Measurements from ENCODE around the gene YBX3. TPM values are rescaled to one million over a fixed set of nuclear protein-coding genes. Genes with fewer than 3 reads are reported as not detected.
"Not testable (repeated sequence)": the region's sequence is repeated elsewhere in the genome, so short reads cannot be mapped to it uniquely, and the experiment has no call there.

Gene YBX3
- total RNA-seq, 1 donor from 2014 or later, result 326 TPM

DNA sequence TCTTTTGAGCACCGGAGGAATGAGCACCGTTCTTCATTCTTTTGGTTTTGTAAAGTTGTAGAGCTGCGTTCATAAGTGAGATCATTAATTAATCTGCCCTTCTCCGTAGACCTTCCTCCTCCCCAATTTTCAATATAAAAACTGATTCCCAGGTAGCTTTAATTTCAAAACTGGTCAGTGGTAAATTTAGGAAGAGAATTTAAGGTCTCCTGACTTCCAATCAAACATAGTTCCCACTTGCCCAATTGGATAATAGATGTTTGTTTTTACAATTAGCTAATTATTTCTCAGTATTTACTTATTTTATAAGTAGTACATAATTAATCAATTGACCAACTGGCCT is 27.2 kb upstream of the YBX3 start:
- Histone ChIP-seq H3K9me3 (no peaks in the 10 kb centered on the region), H3K4me3 (no peak overlapping the region), H3K27ac (no peak overlapping the region), H3K4me1 (no peaks in the 10 kb centered on the region), H3K36me3 (no peaks in the 10 kb centered on the region), H3K27me3 (no peaks in the 10 kb centered on the region)
- TF ChIP-seq, protein P1, sequence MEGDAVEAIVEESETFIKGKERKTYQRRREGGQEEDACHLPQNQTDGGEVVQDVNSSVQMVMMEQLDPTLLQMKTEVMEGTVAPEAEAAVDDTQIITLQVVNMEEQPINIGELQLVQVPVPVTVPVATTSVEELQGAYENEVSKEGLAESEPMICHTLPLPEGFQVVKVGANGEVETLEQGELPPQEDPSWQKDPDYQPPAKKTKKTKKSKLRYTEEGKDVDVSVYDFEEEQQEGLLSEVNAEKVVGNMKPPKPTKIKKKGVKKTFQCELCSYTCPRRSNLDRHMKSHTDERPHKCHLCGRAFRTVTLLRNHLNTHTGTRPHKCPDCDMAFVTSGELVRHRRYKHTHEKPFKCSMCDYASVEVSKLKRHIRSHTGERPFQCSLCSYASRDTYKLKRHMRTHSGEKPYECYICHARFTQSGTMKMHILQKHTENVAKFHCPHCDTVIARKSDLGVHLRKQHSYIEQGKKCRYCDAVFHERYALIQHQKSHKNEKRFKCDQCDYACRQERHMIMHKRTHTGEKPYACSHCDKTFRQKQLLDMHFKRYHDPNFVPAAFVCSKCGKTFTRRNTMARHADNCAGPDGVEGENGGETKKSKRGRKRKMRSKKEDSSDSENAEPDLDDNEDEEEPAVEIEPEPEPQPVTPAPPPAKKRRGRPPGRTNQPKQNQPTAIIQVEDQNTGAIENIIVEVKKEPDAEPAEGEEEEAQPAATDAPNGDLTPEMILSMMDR (IDR thresholded peaks at IDR 0.05), result peak in 1 of 3 experiments; percentile 4
- intact Hi-C loops (cut with DNase I), result loop anchor here (1.0 to 10.0 kb wide), 3 partner anchors 34 to 424 kb away; partner anchors contain the start of genes MAGOHB and SMIM10L1
- DNase-seq (ENCODE audit: low spot score in 2 of 2), result no peak

DNA sequence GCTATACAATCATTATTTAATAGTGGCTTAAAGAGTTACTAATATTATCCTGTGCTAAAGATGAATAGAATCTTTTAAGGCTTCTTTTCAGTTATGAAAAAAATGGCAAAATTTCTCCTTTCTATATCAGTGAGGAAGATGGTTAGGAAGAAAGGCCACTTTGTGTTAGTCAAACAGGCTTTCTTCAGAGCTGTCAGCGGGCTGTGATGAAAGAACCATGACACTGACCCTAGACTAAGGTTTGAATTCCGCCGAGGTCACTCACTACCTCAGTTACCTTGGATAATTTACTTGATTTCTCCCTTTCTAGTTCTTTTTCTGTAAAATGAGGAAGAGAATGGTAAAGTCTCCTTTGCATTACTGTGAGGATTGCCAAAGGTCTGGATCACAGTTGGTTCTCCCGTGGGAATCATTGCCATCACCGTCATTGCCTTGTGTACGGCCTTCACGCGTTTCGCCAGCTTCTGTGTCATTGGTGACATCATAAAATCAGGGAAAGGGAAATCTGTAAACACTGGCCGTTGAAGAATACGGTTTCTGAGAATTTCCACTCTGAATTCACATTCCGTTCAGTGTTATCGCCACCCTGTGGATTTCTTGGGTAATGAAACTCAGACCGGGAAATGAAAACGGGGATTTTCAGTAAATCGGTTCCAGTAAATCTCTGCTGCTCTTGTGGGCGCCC is 26.7 kb upstream of the YBX3 start:
- Histone ChIP-seq H3K27me3 (no peaks in the 10 kb centered on the region), H3K9me3 (no peaks in the 10 kb centered on the region), H3K4me1 (no peaks in the 10 kb centered on the region), H3K4me3 (peak overlapping the region; percentile 28 to 51), H3K27ac (peak overlapping the region; percentile 42), H3K36me3 (no peaks in the 10 kb centered on the region)
- TF ChIP-seq, protein P1 (IDR thresholded peaks at IDR 0.05), result peak; percentile 86 to 95 (median 90)
- intact Hi-C loops (cut with DNase I), result loop anchor here (1.0 to 10.0 kb wide), 4 partner anchors 27 to 425 kb away; partner anchors contain the start of genes MAGOHB, SMIM10L1 and YBX3
- DNase-seq (ENCODE audit: low spot score in 2 of 2), result peak; percentile 37 to 92

DNA sequence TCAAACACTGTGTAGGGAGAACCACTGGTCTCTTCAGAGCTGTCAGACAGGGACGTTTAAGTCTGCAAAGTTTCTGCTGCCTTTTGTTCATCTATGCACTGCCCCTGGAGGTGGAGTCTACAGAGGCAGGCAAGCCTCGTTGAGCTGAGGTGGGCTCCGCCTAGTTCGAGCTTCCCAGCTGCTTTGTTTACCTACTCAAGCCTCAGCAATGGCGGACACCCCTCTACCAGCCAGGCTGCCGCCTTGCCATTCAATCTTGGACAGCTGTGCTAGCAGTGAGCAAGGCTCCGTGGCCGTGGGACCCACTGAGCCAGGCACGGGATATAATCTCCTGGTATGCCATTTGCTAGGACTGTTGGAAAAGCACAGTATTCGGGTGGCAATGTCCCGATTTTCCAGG is 24.6 kb upstream of the YBX3 start:
- intact Hi-C loops (cut with DNase I), result no loop called here
- Histone ChIP-seq H3K9me3 (no peaks in the 10 kb centered on the region), H3K4me1 (no peaks in the 10 kb centered on the region), H3K4me3 (no peak overlapping the region), H3K36me3 (no peaks in the 10 kb centered on the region), H3K27ac (no peak overlapping the region), H3K27me3 (no peaks in the 10 kb centered on the region)
- no peak for DNase-seq (ENCODE audit: low spot score in 2 of 2)
- TF ChIP-seq, protein P1 (IDR thresholded peaks at IDR 0.05), result no peak

DNA sequence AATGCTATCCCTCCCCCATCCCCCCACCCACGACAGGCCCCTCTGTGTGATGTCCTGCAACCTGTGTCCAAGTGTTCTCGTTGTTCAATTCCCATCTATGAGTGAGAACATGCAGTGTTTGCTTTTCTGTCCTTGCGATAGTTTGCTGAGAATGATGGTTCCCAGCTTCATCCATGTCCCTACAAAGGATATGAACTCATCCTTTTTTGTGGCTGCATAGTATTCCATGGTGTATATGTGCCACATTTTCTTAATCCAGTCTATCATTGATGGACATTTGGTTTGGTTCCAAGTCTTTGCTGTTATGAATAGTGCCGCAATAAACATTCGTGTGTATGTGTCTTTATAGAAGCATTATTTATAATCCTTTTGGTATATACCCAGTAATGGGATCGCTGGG is 20.3 kb upstream of the YBX3 start:
- DNase-seq (ENCODE audit: low spot score in 2 of 2); H3K27ac ChIP-seq; intact Hi-C loops (cut with DNase I): not testable (repeated sequence)

DNA sequence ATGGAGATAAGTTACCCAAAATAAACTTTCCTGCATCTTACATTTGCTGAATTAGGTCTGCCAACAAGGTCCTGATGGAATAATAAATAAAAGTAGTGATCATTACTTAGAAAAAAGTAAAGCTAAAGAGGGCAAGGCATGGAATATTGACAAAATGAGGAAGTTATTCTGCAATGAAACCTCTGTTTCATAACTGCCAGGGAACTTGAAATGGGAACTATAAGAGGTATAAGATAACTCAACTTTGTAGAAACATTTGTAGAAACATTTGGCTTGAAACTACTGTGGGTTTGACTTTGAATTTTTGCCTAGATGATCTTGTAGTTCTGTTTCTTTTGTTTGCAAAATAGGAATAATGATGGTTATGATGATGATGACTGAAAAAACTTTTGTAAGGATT is 18.7 kb upstream of the YBX3 start:
- Histone ChIP-seq H3K27me3 (no peaks in the 10 kb centered on the region), H3K4me1 (no peaks in the 10 kb centered on the region), H3K27ac (no peak overlapping the region), H3K9me3 (no peaks in the 10 kb centered on the region), H3K36me3 (no peaks in the 10 kb centered on the region), H3K4me3 (no peak overlapping the region)
- DNase-seq (ENCODE audit: low spot score in 2 of 2), result no peak
- intact Hi-C loops (cut with DNase I), result no loop called here
- TF ChIP-seq, protein P1 (IDR thresholded peaks at IDR 0.05), result no peak

More for the DNA sequence above, 20.3 kb upstream of the YBX3 start:
- H3K4me1 ChIP-seq, H3K27me3 ChIP-seq, H3K9me3 ChIP-seq, H3K36me3 ChIP-seq, H3K4me3 ChIP-seq: not testable (repeated sequence)

DNA sequence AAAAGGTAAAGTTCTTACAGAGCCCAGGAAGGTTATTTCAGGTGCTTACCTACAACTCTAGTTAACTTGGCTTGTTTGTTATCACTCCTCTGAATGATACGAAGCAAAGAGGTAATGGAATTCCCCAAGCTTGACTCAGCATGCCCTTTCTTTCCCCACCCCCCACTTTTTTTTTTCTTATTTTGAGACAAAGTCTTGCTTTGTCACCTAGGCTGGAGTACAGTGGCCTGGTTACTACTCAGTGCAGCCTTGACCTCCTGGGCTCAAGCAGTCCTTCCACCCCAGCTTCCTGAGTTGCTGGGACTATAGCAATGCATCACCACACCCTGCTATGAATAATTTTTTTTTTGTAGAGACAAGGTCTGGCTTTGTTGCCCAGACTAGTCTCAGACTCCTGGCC is 17.1 kb upstream of the YBX3 start:
- Histone ChIP-seq H3K4me3 (no peak overlapping the region), H3K27me3 (no peaks in the 10 kb centered on the region), H3K27ac (no peak overlapping the region), H3K36me3 (no peaks in the 10 kb centered on the region), H3K9me3 (no peaks in the 10 kb centered on the region), H3K4me1 (no peaks in the 10 kb centered on the region)
- intact Hi-C loops (cut with DNase I), result no loop called here
- TF ChIP-seq, protein P1 (IDR thresholded peaks at IDR 0.05), result no peak
- DNase-seq (ENCODE audit: low spot score in 2 of 2), result no peak

All from ascending aorta (tissue), 2 donors.